ENCODE measurements around the gene TEX2. TPM values are rescaled to one million over a fixed set of nuclear protein-coding genes. Genes with fewer than 3 reads are reported as not detected.

The TEX2 gene
- total and polyA plus RNA-seq, 9 of the 15 experiments (the other 6 are each of a cell fraction or from before 2014, with no cell fraction given), result 4.1 to 27.6 (median 19.3) TPM

- TF ChIP-seq, protein P1, sequence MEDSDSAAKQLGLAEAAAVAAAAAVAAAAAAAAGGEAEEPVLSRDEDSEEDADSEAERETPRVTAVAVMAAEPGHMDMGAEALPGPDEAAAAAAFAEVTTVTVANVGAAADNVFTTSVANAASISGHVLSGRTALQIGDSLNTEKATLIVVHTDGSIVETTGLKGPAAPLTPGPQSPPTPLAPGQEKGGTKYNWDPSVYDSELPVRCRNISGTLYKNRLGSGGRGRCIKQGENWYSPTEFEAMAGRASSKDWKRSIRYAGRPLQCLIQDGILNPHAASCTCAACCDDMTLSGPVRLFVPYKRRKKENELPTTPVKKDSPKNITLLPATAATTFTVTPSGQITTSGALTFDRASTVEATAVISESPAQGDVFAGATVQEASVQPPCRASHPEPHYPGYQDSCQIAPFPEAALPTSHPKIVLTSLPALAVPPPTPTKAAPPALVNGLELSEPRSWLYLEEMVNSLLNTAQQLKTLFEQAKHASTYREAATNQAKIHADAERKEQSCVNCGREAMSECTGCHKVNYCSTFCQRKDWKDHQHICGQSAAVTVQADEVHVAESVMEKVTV (CRISPR knock-in tag; IDR thresholded peaks at IDR 0.05), result no peak
- TF ChIP-seq ZFX (CRISPR knock-in tag; IDR thresholded peaks at IDR 0.05) (peak; percentile 92), IFI16 (CRISPR knock-in tag; IDR thresholded peaks at IDR 0.05) (no peak), ZBTB43 (CRISPR knock-in tag; IDR thresholded peaks at IDR 0.05) (no peak), SMARCA4 (IDR thresholded peaks at IDR 0.05) (no peak), ERF (CRISPR knock-in tag; IDR thresholded peaks at IDR 0.05) (no peak), ZKSCAN3 (CRISPR knock-in tag; IDR thresholded peaks at IDR 0.05) (no peak), ZNF347 (CRISPR knock-in tag; IDR thresholded peaks at IDR 0.05; ENCODE audit: low read depth) (no peak), NUFIP1 (IDR thresholded peaks at IDR 0.05; ENCODE audit: partially characterized antibody) (no peak), MEF2D (tag; conservative IDR thresholded peaks at IDR 0.05; ENCODE audit: low read depth) (no peak), RB1 (IDR thresholded peaks at IDR 0.05; ENCODE audit: low read depth) (no peak), KLF10 (CRISPR knock-in tag; IDR thresholded peaks at IDR 0.05) (no peak), MED1 (CRISPR knock-in tag; IDR thresholded peaks at IDR 0.05; ENCODE audit: borderline replicate concordance) (no peak), ARID1B (IDR thresholded peaks at IDR 0.05) (no peak), CXXC5 (CRISPR knock-in tag; IDR thresholded peaks at IDR 0.05) (0 out of 2 replicates have a peak, but pooled peaks have one; percentile 29), JUND (IDR thresholded peaks at IDR 0.05; ENCODE audit: borderline replicate concordance, low read depth, low read length) (no peak), JUND (tag; IDR thresholded peaks at IDR 0.05; ENCODE audit: borderline replicate concordance, low read depth, low read length) (no peak), CCNT2 (IDR thresholded peaks at IDR 0.05; ENCODE audit: borderline replicate concordance, extremely low read depth, insufficient read length, low read depth, low read length) (no peak), MXI1 (IDR thresholded peaks at IDR 0.05; ENCODE audit: low read depth, low read length) (no peak), SP1 (CRISPR knock-in tag; IDR thresholded peaks at IDR 0.05) (no peak), NR2F6 (CRISPR knock-in tag; IDR thresholded peaks at IDR 0.05) (no peak), ZNF655 (CRISPR knock-in tag; IDR thresholded peaks at IDR 0.05) (no peak), E2F3 (CRISPR knock-in tag; IDR thresholded peaks at IDR 0.05) (no peak)
- TF ChIP-seq, protein P2, sequence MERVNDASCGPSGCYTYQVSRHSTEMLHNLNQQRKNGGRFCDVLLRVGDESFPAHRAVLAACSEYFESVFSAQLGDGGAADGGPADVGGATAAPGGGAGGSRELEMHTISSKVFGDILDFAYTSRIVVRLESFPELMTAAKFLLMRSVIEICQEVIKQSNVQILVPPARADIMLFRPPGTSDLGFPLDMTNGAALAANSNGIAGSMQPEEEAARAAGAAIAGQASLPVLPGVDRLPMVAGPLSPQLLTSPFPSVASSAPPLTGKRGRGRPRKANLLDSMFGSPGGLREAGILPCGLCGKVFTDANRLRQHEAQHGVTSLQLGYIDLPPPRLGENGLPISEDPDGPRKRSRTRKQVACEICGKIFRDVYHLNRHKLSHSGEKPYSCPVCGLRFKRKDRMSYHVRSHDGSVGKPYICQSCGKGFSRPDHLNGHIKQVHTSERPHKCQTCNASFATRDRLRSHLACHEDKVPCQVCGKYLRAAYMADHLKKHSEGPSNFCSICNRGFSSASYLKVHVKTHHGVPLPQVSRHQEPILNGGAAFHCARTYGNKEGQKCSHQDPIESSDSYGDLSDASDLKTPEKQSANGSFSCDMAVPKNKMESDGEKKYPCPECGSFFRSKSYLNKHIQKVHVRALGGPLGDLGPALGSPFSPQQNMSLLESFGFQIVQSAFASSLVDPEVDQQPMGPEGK (CRISPR knock-in tag; IDR thresholded peaks at IDR 0.05; ENCODE audit: borderline replicate concordance), result no peak
These were observed 661 bp downstream of the TEX2 start (continued) for GRCh38 chr17:64262198-64262999.
